ENCODE data around the gene USF2.

GRCh38 chr19:35318679-35319448, 50.1 kb downstream of the USF2 start:
- TF ChIP-seq CTCF (IDR thresholded peaks at IDR 0.05 in 4 of 5, conservative IDR thresholded peaks at IDR 0.05 in 1 of 5) (no peak), POLR2A (IDR thresholded peaks at IDR 0.05) (no peak)

Data from gastrocnemius medialis (tissue), 4 donors.